ENCODE measurements around the gene HDAC9. TPM values are rescaled to one million over a fixed set of nuclear protein-coding genes. Genes with fewer than 3 reads are reported as not detected.
A peak's percentile ranks its signal among the peaks of the same experiment; 100 is the strongest.

HDAC9 gene
- total RNA-seq, 1 donor from 2014 or later: 0.52 TPM

DNA sequence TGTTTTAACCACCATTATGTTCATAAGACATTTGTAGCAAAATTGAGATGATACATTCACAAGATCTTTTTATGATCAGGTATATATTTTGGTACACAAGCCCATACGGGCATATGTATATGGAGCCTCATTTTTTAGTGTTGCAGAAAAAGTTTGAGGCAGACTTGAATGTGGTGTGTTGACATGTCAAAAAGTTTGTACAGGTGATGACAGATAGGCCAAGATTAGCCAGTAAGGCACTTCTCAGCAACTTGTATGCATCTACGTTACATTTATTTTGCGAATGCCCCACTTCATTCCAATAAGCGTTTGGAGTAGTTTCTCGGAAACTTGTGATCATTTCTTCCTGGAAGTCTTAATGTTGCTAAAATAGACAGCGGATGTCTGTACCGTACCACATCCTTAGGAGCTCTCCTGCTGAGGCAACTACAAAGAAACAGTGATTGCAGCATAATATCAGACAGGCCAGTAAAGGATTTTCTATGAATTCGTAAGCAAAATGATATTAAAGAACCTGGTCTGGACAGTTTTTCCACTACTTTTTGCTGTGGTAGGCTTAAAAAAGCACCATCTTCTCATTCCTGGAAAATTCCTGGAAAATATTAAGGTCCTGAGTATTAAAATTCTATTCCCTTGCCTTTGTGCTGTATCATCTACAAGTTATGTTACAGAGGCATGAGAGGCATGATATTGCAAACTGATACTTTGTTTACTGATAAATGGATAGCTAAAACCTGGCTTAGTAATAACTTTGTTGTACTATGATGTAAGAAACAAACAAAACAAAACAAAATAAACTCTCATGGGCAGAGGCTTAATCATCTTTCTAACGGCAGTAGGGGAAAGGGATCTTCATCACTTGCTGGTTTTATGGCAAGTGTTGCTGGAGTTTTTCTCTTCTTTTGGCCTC is 153.6 kb downstream of the HDAC9 start:
- intact Hi-C loops (cut with micrococcal nuclease): no loop called here
- Mint-ChIP-seq H3K9me3 (no peaks in the 10 kb centered on the region), H3K27me3 (ENCODE audit: low read depth) (no peaks in the 10 kb centered on the region), H3K36me3 (ENCODE audit: low read depth) (no peaks in the 10 kb centered on the region), H3K4me3 (ENCODE audit: low read depth) (no peak overlapping the region), H3K27ac (no peak overlapping the region), H3K4me1 (ENCODE audit: low read depth) (no peaks in the 10 kb centered on the region)
- DNase-seq (ENCODE audit: low spot score): no peak

DNA sequence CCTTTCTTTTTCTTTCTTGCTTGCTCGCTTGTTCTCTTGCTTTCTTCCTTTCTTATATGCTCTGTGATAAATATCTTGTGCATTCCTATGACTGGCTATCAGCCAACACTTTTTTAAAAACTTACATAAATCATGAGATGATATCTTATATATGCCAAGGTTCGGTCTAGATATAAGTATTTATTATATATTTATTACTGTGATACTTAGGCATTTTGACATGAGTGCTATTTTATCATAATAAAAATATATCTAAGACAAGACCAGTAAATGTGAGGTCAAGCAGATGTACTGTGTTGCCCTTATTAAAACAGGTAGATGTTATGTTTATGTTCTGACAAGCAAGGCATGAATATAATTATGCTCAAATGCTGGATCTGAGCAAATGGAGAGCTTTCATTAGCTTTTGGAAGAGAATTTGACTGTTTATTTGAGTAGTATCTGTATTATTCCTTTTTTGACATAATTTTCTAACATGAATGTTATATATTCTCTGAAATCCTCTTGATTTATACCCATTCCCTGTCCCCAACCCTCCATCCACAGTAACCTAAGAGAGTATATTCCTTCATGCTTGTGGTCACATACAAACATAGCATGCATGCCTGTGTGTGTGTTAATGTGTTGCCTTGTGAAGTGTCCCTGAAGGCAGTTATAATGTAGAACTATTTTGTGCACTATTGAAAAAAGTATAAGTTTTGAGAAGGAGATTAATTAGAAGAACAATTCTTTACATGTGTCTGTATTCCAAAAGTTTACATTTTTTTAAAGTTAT is 158.0 kb downstream of the HDAC9 start:
- Mint-ChIP-seq H3K36me3 (ENCODE audit: low read depth) (no peaks in the 10 kb centered on the region), H3K4me1 (ENCODE audit: low read depth) (no peaks in the 10 kb centered on the region), H3K27me3 (ENCODE audit: low read depth) (no peaks in the 10 kb centered on the region), H3K4me3 (ENCODE audit: low read depth) (no peak overlapping the region), H3K27ac (no peak overlapping the region), H3K9me3 (no peaks in the 10 kb centered on the region)
- intact Hi-C loops (cut with micrococcal nuclease): no loop called here
- no peak for DNase-seq (ENCODE audit: low spot score)

DNA sequence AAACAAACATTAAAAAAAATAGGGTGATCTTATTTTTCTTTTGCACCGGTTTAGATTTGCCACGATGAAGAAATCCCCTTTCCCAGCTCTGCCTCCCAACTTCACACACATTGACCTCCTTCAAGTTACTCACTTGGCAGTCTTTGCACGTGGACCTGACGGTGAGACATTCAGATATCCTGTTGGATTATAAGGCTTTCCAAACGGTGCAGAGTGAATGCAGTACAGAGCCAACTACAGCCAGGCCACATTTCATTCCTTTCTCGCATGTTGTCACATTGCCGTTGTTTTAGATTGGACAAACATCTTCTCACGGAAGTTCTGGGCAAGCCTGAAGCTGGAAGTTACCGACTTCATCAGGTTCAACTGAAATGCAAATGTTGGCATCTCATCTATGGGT is 159.2 kb downstream of the HDAC9 start:
- Mint-ChIP-seq H3K4me3 (ENCODE audit: low read depth) (no peak overlapping the region), H3K27me3 (ENCODE audit: low read depth) (no peaks in the 10 kb centered on the region), H3K36me3 (ENCODE audit: low read depth) (no peaks in the 10 kb centered on the region), H3K27ac (no peak overlapping the region), H3K9me3 (no peaks in the 10 kb centered on the region), H3K4me1 (ENCODE audit: low read depth) (no peaks in the 10 kb centered on the region)
- intact Hi-C loops (cut with micrococcal nuclease): no loop called here
- DNase-seq (ENCODE audit: low spot score): no peak

DNA sequence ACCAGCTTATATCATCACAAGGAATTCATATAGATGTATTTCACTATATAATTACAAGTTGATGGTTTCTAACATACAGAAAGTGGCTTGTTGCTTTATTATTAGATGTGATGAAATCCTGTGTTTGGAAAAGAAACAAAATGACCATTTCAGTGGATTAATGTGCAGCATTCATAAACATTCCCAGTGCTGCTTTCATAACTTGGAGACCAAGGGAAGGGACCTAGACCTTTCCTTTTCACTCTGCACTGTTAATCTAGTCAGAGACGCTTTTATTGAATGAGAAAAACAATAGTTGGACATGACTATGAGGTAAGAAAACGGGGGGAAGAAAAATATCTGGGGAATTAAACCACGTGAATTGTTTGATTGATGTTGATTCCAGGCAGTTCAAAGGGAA is 160.0 kb downstream of the HDAC9 start:
- no peak for DNase-seq (ENCODE audit: low spot score)
- no peaks in the 10 kb centered on the region for H3K27me3 Mint-ChIP-seq (ENCODE audit: low read depth)
- H3K4me1 Mint-ChIP-seq (ENCODE audit: low read depth): no peaks in the 10 kb centered on the region
- no peaks in the 10 kb centered on the region for H3K9me3 Mint-ChIP-seq
- no peak overlapping the region for H3K27ac Mint-ChIP-seq
- H3K36me3 Mint-ChIP-seq (ENCODE audit: low read depth): no peaks in the 10 kb centered on the region
- no peak overlapping the region for H3K4me3 Mint-ChIP-seq (ENCODE audit: low read depth)
- intact Hi-C loops (cut with micrococcal nuclease): no loop called here

DNA sequence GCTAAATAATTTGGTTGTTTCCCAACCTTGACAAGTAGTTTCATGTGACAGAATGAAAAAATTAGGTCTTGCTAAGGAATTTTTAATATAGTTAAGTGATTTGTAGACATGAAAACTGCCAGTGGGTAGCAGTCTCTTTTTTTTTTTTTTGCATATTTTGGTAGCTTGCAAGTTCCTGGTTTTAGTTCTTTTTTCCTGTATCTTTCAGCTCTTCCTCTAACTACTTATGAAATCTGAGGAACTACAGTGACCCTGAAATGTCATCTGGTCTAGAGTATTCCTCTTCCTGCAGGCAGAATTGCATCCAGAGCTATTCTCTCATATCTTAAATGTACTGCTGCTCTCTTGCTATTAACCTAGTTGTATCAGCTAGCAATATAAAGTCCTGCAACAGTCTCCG is 160.4 kb downstream of the HDAC9 start:
- DNase-seq (ENCODE audit: low spot score): no peak
- no peak overlapping the region for H3K27ac Mint-ChIP-seq
- no peak overlapping the region for H3K4me3 Mint-ChIP-seq (ENCODE audit: low read depth)
- H3K4me1 Mint-ChIP-seq (ENCODE audit: low read depth): no peaks in the 10 kb centered on the region
- intact Hi-C loops (cut with micrococcal nuclease): no loop called here
- H3K36me3 Mint-ChIP-seq (ENCODE audit: low read depth): no peaks in the 10 kb centered on the region
- no peaks in the 10 kb centered on the region for H3K27me3 Mint-ChIP-seq (ENCODE audit: low read depth)
- no peaks in the 10 kb centered on the region for H3K9me3 Mint-ChIP-seq

DNA sequence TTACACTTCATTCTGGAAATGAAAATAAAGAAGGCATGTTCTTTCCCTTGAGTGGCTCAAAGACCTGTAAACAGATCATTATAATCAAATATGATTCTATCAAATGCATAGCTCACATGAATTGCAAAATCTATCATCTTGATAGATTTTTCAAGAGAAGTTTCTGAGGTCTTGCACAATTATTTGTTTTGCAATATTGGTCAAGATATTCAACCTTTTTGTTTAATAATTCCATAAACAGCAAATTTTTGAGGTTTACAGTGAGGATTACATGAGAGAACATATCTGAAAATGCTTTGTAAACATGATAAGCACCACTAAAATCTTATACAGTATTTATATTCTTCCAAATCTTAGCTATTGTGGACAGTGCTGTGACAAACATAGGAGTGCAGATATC is 160.8 kb downstream of the HDAC9 start:
- no peaks in the 10 kb centered on the region for H3K9me3 Mint-ChIP-seq
- H3K4me3 Mint-ChIP-seq (ENCODE audit: low read depth): no peak overlapping the region
- intact Hi-C loops (cut with micrococcal nuclease): no loop called here
- DNase-seq (ENCODE audit: low spot score): no peak
- H3K27me3 Mint-ChIP-seq (ENCODE audit: low read depth): no peaks in the 10 kb centered on the region
- no peaks in the 10 kb centered on the region for H3K36me3 Mint-ChIP-seq (ENCODE audit: low read depth)
- H3K27ac Mint-ChIP-seq: no peak overlapping the region
- no peaks in the 10 kb centered on the region for H3K4me1 Mint-ChIP-seq (ENCODE audit: low read depth)

DNA sequence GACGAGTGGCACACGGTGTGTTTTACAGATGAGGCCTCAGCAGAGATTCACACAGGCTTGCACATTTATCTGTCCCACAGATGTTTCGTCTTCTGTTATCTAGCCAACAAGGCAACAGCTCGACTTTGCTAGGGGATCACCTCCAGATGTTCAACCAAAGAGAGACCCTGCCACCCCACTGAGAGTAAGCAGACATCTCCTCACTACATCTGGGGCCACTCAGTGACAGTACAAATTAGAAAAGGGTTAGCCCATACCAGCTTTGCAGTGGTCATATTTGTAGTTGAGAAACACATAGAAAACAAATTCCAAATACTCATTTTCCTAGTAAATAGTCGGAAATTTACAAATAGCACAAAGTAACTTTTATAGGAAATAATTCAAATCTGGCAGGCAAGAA is 164.2 kb downstream of the HDAC9 start:
- H3K4me1 Mint-ChIP-seq (ENCODE audit: low read depth): no peaks in the 10 kb centered on the region
- H3K27me3 Mint-ChIP-seq (ENCODE audit: low read depth): no peaks in the 10 kb centered on the region
- no peaks in the 10 kb centered on the region for H3K9me3 Mint-ChIP-seq
- H3K36me3 Mint-ChIP-seq (ENCODE audit: low read depth): no peaks in the 10 kb centered on the region
- no peak overlapping the region for H3K27ac Mint-ChIP-seq
- no peak overlapping the region for H3K4me3 Mint-ChIP-seq (ENCODE audit: low read depth)
- DNase-seq (ENCODE audit: low spot score): no peak
- intact Hi-C loops (cut with micrococcal nuclease): no loop called here

DNA sequence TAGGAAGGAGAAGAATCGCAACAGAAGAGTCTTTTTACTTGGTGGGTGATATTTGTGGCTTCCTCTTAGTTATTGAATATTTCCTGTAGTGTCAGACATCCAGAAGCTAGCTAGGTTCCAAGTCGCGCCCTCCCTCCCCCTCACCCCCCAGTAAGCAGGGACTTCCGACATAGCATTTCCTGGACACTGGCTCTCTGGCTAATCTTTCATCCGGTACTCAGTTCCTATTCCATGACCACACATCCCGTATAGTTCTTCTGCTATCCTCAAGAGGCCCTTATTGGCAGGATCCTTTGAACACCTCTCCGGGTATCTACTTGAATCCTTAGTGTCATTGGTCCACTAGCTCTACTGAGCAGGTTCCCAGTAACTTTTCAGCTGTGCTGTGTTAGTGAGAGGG is 167.8 kb downstream of the HDAC9 start:
- no peaks in the 10 kb centered on the region for H3K27me3 Mint-ChIP-seq (ENCODE audit: low read depth)
- H3K4me3 Mint-ChIP-seq (ENCODE audit: low read depth): no peak overlapping the region
- no peak overlapping the region for H3K27ac Mint-ChIP-seq
- no peak for DNase-seq (ENCODE audit: low spot score)
- H3K36me3 Mint-ChIP-seq (ENCODE audit: low read depth): no peaks in the 10 kb centered on the region
- intact Hi-C loops (cut with micrococcal nuclease): no loop called here
- H3K9me3 Mint-ChIP-seq: no peaks in the 10 kb centered on the region
- no peaks in the 10 kb centered on the region for H3K4me1 Mint-ChIP-seq (ENCODE audit: low read depth)

DNA sequence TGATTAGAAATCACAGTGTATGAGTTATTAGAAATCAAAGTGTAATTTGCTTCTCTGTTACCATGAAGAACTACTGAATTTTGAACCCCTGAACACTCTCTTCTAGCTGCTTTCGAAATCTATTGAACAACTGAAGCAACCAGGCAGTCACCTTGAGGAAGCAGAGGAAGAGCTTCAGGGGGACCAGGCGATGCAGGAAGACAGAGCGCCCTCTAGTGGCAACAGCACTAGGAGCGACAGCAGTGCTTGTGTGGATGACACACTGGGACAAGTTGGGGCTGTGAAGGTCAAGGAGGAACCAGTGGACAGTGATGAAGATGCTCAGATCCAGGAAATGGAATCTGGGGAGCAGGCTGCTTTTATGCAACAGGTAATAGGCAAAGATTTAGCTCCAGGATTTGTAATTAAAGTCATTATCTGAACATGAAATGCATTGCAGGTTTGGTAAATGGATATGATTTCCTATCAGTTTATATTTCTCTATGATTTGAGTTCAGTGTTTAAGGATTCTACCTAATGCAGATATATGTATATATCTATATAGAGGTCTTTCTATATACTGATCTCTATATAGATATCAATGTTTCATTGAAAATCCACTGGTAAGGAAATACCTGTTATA is 170.7 kb downstream of the HDAC9 start:
- Mint-ChIP-seq H3K4me1 (ENCODE audit: low read depth) (no peaks in the 10 kb centered on the region), H3K36me3 (ENCODE audit: low read depth) (no peaks in the 10 kb centered on the region), H3K27ac (no peak overlapping the region), H3K9me3 (no peaks in the 10 kb centered on the region), H3K4me3 (ENCODE audit: low read depth) (no peak overlapping the region), H3K27me3 (ENCODE audit: low read depth) (no peaks in the 10 kb centered on the region)
- intact Hi-C loops (cut with micrococcal nuclease): loop anchor here (1.0 to 2.0 kb wide), 3 partner anchors 27 to 309 kb away; no protein-coding TSS in a partner anchor
- peak; percentile 42 for DNase-seq (ENCODE audit: low spot score)

DNA sequence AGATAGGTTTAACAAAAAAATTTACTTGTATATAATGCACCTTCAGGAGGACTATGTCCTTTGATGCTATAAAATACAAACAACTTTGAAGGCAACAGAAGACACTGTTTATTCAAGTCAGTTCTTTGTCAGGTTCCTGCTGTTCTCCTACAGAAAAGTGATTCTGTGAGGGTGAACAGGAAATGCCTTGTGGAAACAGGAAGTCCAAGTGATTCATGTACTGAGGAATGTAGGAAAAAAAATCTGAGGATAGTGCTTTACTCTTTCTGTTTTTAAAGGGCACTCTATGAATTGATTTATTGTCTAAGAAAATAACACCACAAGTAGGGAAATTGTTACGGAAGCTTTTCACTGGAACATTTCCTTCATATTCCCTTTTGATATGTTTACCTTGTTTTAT is 171.9 kb downstream of the HDAC9 start:
- Mint-ChIP-seq H3K36me3 (ENCODE audit: low read depth) (no peaks in the 10 kb centered on the region), H3K27me3 (ENCODE audit: low read depth) (no peaks in the 10 kb centered on the region), H3K4me3 (ENCODE audit: low read depth) (no peak overlapping the region), H3K4me1 (ENCODE audit: low read depth) (no peaks in the 10 kb centered on the region), H3K27ac (no peak overlapping the region), H3K9me3 (no peaks in the 10 kb centered on the region)
- intact Hi-C loops (cut with micrococcal nuclease): loop anchor here (2.0 kb wide), 1 partner anchor 311 kb away; no protein-coding TSS in a partner anchor
- DNase-seq (ENCODE audit: low spot score): no peak

DNA sequence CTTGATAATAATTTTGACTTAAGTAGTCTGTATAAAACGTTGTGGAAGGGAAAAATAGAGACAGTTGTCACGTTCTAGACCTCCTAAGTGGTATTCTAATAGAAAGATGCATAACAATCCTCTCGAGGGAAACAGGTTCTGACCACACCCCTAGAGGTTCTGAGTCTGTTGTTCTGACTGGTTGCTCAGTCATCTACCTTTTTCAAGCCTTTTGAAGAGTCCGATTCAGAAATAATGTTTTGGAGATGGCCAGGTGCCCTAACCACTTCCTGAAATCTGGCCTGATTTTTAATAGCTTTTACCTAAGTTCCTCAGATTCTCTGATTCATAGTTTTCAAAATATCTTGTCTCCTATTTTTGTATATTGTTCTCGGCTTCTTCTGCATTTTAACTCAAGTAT is 175.6 kb downstream of the HDAC9 start:
- no peaks in the 10 kb centered on the region for H3K9me3 Mint-ChIP-seq
- H3K4me3 Mint-ChIP-seq (ENCODE audit: low read depth): no peak overlapping the region
- intact Hi-C loops (cut with micrococcal nuclease): no loop called here
- H3K36me3 Mint-ChIP-seq (ENCODE audit: low read depth): no peaks in the 10 kb centered on the region
- H3K27ac Mint-ChIP-seq: no peak overlapping the region
- no peaks in the 10 kb centered on the region for H3K27me3 Mint-ChIP-seq (ENCODE audit: low read depth)
- DNase-seq (ENCODE audit: low spot score): no peak
- H3K4me1 Mint-ChIP-seq (ENCODE audit: low read depth): no peaks in the 10 kb centered on the region

DNA sequence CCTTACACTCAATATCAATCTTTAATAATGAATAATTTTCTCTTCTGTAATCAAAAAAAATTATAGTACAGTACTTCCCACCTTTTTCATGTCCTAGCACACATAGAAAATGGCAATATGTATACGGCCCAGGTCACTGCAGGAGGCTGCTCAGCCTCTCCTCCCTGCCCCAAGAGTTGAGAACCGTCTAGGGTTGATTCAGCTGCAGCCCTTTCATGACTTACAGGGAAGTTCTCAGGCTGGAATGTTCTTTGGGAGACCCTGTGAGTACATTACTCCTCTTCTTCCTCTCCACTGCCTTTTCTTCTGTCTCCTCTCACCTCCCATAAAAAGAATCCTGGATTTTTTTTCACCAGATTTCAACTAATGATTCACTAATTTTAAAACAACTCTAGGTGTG is 180.0 kb downstream of the HDAC9 start:
- no peak overlapping the region for H3K4me3 Mint-ChIP-seq (ENCODE audit: low read depth)
- intact Hi-C loops (cut with micrococcal nuclease): no loop called here
- no peaks in the 10 kb centered on the region for H3K36me3 Mint-ChIP-seq (ENCODE audit: low read depth)
- no peak for DNase-seq (ENCODE audit: low spot score)
- H3K27me3 Mint-ChIP-seq (ENCODE audit: low read depth): no peaks in the 10 kb centered on the region
- H3K27ac Mint-ChIP-seq: no peak overlapping the region
- no peaks in the 10 kb centered on the region for H3K4me1 Mint-ChIP-seq (ENCODE audit: low read depth)
- no peaks in the 10 kb centered on the region for H3K9me3 Mint-ChIP-seq

DNA sequence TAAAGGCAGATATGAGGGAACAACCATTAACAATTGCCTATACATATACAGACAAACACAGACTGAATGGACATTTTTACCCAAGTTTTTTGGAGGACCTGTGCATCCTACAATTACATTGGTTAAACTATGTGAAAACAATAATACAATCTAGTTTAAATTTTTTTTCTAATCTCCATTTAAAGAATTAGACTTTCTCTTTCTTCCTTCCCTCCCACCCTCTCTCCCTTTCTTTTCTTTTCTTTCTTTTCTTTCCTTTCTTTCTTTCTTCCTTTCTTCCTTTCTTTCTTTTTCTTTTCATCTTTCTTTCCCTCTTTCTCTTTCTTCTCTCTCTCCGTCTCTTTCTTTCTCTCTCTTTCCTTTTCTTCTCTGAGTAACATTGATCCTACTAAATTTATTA is 183.7 kb downstream of the HDAC9 start:
- H3K27me3 Mint-ChIP-seq (ENCODE audit: low read depth): no peaks in the 10 kb centered on the region
- no peak overlapping the region for H3K27ac Mint-ChIP-seq
- no peaks in the 10 kb centered on the region for H3K9me3 Mint-ChIP-seq
- H3K4me3 Mint-ChIP-seq (ENCODE audit: low read depth): no peak overlapping the region
- DNase-seq (ENCODE audit: low spot score): no peak
- intact Hi-C loops (cut with micrococcal nuclease): no loop called here
- H3K36me3 Mint-ChIP-seq (ENCODE audit: low read depth): no peaks in the 10 kb centered on the region
- H3K4me1 Mint-ChIP-seq (ENCODE audit: low read depth): no peaks in the 10 kb centered on the region
